Upper lobe of left lung (tissue), 4 donors: ENCODE data around the gene ESRP2.

Source experiments
- CTCF ChIP-seq, 6 experiments: fragments of 450-650 bp in 4 of 6; fragments of 200-600 bp in 2 of 6; sonication (generic) in 2 of 6; IDR thresholded peaks; one replicate each; pipeline ENCODE4 v1.5.1; 2016 to 2019; ENCODE audit warnings: antibody characterized with exemption in 6 of 6
- POLR2A ChIP-seq, 4 donors: fragments of 450-650 bp; IDR thresholded peaks; one replicate each; pipeline ENCODE4 v1.5.1; 2016 to 2017; ENCODE audit warnings: antibody characterized with exemption in 4 of 4, mild to moderate bottlenecking in 2 of 4

- no peak for TF ChIP-seq CTCF (IDR thresholded peaks at IDR 0.05)
- TF ChIP-seq POLR2A (IDR thresholded peaks at IDR 0.05), result no peak
These were observed 8.6 kb downstream of the ESRP2 start for GRCh38 chr16:68227183-68227793.
